Neuronal stem cell (in vitro differentiated cells): Measurements from ENCODE around the gene ARHGAP21.

Experiments
- DNase-seq: peaks from one replicate; pipeline ENCODE4 v3.0.0-alpha.2; 2013; ENCODE audit warnings: low spot score
- H2AFZ ChIP-seq: one replicate; pipeline ENCODE4 v1.6.1; 2013; ENCODE audit warnings: mild to moderate bottlenecking, low read length, inconsistent platforms
- H2AK5ac ChIP-seq: 2 replicates; pipeline ENCODE4 v1.6.1; 2013; ENCODE audit warnings: low read depth, mild to moderate bottlenecking, inconsistent platforms, low read length, moderate library complexity, mixed read lengths
- H2BK120ac ChIP-seq: 2 replicates; pipeline ENCODE4 v1.6.1; 2013; ENCODE audit warnings: low read depth, mild to moderate bottlenecking, inconsistent platforms, low read length, moderate library complexity, mixed read lengths
- H2BK12ac ChIP-seq: one replicate; pipeline ENCODE4 v1.6.1; 2013; ENCODE audit warnings: low read length, inconsistent platforms
- H2BK15ac ChIP-seq: 2 replicates; pipeline ENCODE4 v1.6.1; 2013; ENCODE audit warnings: mild to moderate bottlenecking, low read length, inconsistent platforms, mixed read lengths
- H2BK5ac ChIP-seq: one replicate; pipeline ENCODE4 v1.6.1; 2013; ENCODE audit warnings: inconsistent platforms, mild to moderate bottlenecking, low read length, moderate library complexity
- H3K14ac ChIP-seq: one replicate; pipeline ENCODE4 v1.6.1; 2013; ENCODE audit warnings: low read length, inconsistent platforms
- H3K18ac ChIP-seq: 2 replicates; pipeline ENCODE4 v1.6.1; 2013; ENCODE audit warnings: low read length, inconsistent platforms
- H3K23ac ChIP-seq: 2 replicates; pipeline ENCODE4 v1.6.1; 2013; ENCODE audit warnings: low read depth, mild to moderate bottlenecking, mixed read lengths, low read length, inconsistent platforms; ENCODE audit not compliant: poor library complexity
- H3K27ac ChIP-seq: replicated peaks from 3 replicates; pipeline ENCODE4 v1.5.1; 2013; ENCODE audit warnings: low read length, inconsistent platforms
- H3K27me3 ChIP-seq, 3 experiments: 2 replicates each; pipeline ENCODE4 v1.6.1; 2013; ENCODE audit warnings: low read length in 3 of 3, mild to moderate bottlenecking in 2 of 3, inconsistent platforms in 1 of 3, low read depth in 1 of 3, mixed read lengths in 1 of 3, moderate library complexity in 1 of 3; ENCODE audit not compliant: control insufficient read depth in 3 of 3, insufficient read depth in 3 of 3
- H3K36me3 ChIP-seq, 2 donors: replicated peaks in 1 of 2; 2 replicates each; pipeline ENCODE4 v1.6.1; 2013; ENCODE audit warnings: low read length in 2 of 2; ENCODE audit not compliant: control insufficient read depth in 2 of 2, insufficient read depth in 2 of 2
- H3K4ac ChIP-seq: 2 replicates; pipeline ENCODE4 v1.6.1; 2013; ENCODE audit warnings: inconsistent platforms, mild to moderate bottlenecking, low read length, moderate library complexity
- H3K4me1 ChIP-seq, 2 donors: 1 replicate in 1 of 2; 2 replicates in 1 of 2; pipeline ENCODE4 v1.6.1; 2013; ENCODE audit warnings: low read length in 2 of 2, low read depth in 1 of 2; ENCODE audit not compliant: control insufficient read depth in 2 of 2, insufficient read depth in 1 of 2
- H3K4me2 ChIP-seq: one replicate; pipeline ENCODE4 v1.6.1; 2013; ENCODE audit warnings: mild to moderate bottlenecking, low read length, inconsistent platforms; ENCODE audit not compliant: insufficient read depth, poor library complexity, severe bottlenecking
- H3K4me3 ChIP-seq, 2 donors: 2 replicates each; pipeline ENCODE4 v1.5.1; 2013; ENCODE audit warnings: low read length in 2 of 2, mild to moderate bottlenecking in 2 of 2, inconsistent platforms in 1 of 2, moderate library complexity in 1 of 2
- H3K79me1 ChIP-seq: one replicate; pipeline ENCODE4 v1.6.1; 2013; ENCODE audit warnings: low read depth, mild to moderate bottlenecking, inconsistent platforms, low read length, moderate library complexity
- H3K9ac ChIP-seq: one replicate; pipeline ENCODE4 v1.6.1; 2013; ENCODE audit warnings: mild to moderate bottlenecking, low read depth, low read length, inconsistent platforms; ENCODE audit not compliant: poor library complexity
- H3K9me3 ChIP-seq, 2 donors: replicated peaks in 1 of 2; 2 replicates each; pipeline versions ENCODE3 to v1.6.1; 2013; ENCODE audit warnings: low read length in 2 of 2, mild to moderate bottlenecking in 2 of 2, inconsistent platforms in 1 of 2, low read depth in 1 of 2, mixed read lengths in 1 of 2, moderate library complexity in 1 of 2; ENCODE audit not compliant: control insufficient read depth in 2 of 2, insufficient read depth in 1 of 2
- H4K8ac ChIP-seq: one replicate; pipeline ENCODE4 v1.6.1; 2013; ENCODE audit warnings: low read depth, mild to moderate bottlenecking, inconsistent platforms, low read length, moderate library complexity
- H4K91ac ChIP-seq: one replicate; pipeline ENCODE4 v1.6.1; 2013; ENCODE audit warnings: low read length, low read depth, mild to moderate bottlenecking, inconsistent platforms; ENCODE audit not compliant: poor library complexity
- WGBS, 2 donors: extraction: QIAGEN DNeasy Blood & Tissue Kit; methylation state at CpG; one replicate each; pipeline ENCODE4 v1.1.7; 2013; ENCODE audit warnings: missing lambda C conversion rate in 2 of 2, mixed read lengths in 1 of 2; ENCODE audit not compliant: insufficient read length in 2 of 2, insufficient replicate concordance in 1 of 2; ENCODE audit errors: extremely low coverage in 2 of 2; 5-methylcytosine and 5-hydroxymethylcytosine counted together

The ARHGAP21 gene

DNA sequence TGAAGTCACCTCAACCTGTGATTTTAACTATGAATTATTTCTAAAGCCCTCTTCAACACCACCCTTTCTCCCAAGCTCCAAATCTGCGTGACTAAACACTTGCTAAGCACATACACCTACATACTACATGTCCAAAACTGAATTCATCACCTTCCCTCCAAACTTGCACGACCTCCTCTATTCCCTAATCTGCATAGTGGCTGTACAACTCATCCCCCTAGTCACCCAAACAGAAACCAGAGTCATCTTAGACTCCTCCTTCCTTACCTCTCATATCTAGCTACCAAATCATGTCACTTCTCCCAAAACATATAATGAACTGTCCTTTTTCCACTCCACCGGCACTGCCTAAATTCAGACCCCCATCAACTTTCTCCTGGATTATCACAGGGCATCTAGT is 16.2 kb downstream of the ARHGAP21 start:
- no peak overlapping the region for H3K18ac ChIP-seq
- no peak overlapping the region for H3K4me2 ChIP-seq
- no CpG with 5 or more reads among the region's 3 CpGs for WGBS, 2 donors
- H3K14ac ChIP-seq = no peak overlapping the region
- peaks cover 4 to 8% of the 10 kb centered on the region in 2 donors for H3K4me1 ChIP-seq
- no peak overlapping the region for H4K91ac ChIP-seq
- H3K9ac ChIP-seq = no peak overlapping the region
- H3K27me3 ChIP-seq = no peaks in the 10 kb centered on the region
- H3K36me3 ChIP-seq = peaks cover 0 to 23% of the 10 kb centered on the region in 2 donors
- no peak overlapping the region for H3K4me3 ChIP-seq
- H2BK120ac ChIP-seq = no peak overlapping the region
- DNase-seq = no peak
- H2BK5ac ChIP-seq = no peak overlapping the region
- H3K27ac ChIP-seq = no peak overlapping the region
- peaks cover 4% of the 10 kb centered on the region for H3K79me1 ChIP-seq
- H2AFZ ChIP-seq = no peak overlapping the region
- H2AK5ac ChIP-seq = no peak overlapping the region
- H3K4ac ChIP-seq = no peak overlapping the region
- H3K23ac ChIP-seq = no peak overlapping the region
- H3K9me3 ChIP-seq = peaks cover 0 to 3% of the 10 kb centered on the region in 2 donors
- no peak overlapping the region for H4K8ac ChIP-seq
- no peak overlapping the region for H2BK12ac ChIP-seq
- H2BK15ac ChIP-seq = no peak overlapping the region

DNA sequence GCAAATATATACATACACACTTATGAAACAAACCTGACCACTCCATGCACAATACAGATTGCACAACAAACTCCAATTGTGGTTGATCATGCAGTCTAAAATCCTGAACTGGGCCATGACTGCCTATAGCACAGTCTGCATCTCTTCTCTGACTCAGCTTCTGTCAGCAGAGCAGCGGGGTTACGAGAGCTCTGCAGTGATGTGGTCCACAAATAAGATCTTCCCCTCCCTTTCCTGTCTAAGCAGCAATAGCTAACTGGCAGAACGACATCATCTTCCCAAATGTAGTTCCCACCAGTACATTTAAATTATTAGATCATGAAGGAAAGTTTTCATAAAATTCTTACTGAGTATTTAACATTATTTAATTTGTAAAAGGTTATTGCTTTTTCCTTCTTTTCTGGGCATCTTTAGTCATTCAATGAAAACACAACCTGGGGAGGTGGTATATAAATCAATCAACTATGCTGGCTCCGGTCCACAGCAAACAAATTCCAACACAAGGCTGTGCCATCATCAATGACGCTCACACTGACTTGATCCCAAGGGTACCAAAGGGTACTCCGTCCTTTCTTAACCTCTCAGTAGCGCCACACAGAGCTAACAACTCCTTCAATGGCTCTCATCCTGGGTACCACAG is 17.1 kb downstream of the ARHGAP21 start:
- Histone ChIP-seq H2BK120ac (no peak overlapping the region), H2BK15ac (no peak overlapping the region), H2BK5ac (no peak overlapping the region), H2BK12ac (no peak overlapping the region), H4K8ac (no peak overlapping the region), H3K4me3 (no peak overlapping the region), H3K4me2 (no peak overlapping the region), H3K14ac (no peak overlapping the region), H2AFZ (no peak overlapping the region), H3K27me3 (no peaks in the 10 kb centered on the region), H3K18ac (no peak overlapping the region), H3K4me1 (peaks cover 4 to 8% of the 10 kb centered on the region in 2 donors), H2AK5ac (no peak overlapping the region), H3K9me3 (no peaks in the 10 kb centered on the region), H3K36me3 (peaks cover 0 to 21% of the 10 kb centered on the region in 2 donors), H3K27ac (no peak overlapping the region), H3K4ac (no peak overlapping the region), H4K91ac (no peak overlapping the region), H3K79me1 (peaks cover 4% of the 10 kb centered on the region), H3K9ac (no peak overlapping the region), H3K23ac (no peak overlapping the region)
- no peak for DNase-seq
- WGBS, 2 donors = no CpG with 5 or more reads among the region's 7 CpGs

- no peak overlapping the region for H3K27ac ChIP-seq
- H3K4me3 ChIP-seq = no peak overlapping the region
- H3K9ac ChIP-seq = no peak overlapping the region
- H2BK12ac ChIP-seq = no peak overlapping the region
- H3K23ac ChIP-seq = no peak overlapping the region
- H3K4me1 ChIP-seq = peaks cover 5 to 8% of the 10 kb centered on the region in 2 donors
- H2BK120ac ChIP-seq = no peak overlapping the region
- H3K79me1 ChIP-seq = peaks cover 2% of the 10 kb centered on the region
- no peaks in the 10 kb centered on the region for H3K27me3 ChIP-seq
- no peak overlapping the region for H4K91ac ChIP-seq
- H2AFZ ChIP-seq = no peak overlapping the region
- no peak overlapping the region for H4K8ac ChIP-seq
- H3K4ac ChIP-seq = no peak overlapping the region
- no peak overlapping the region for H2BK15ac ChIP-seq
- no peak overlapping the region for H2AK5ac ChIP-seq
- H3K36me3 ChIP-seq = peaks cover 1 to 33% of the 10 kb centered on the region in 2 donors
- H3K18ac ChIP-seq = no peak overlapping the region
- no peak overlapping the region for H2BK5ac ChIP-seq
- DNase-seq = no peak
- H3K9me3 ChIP-seq = no peaks in the 10 kb centered on the region
- no peak overlapping the region for H3K4me2 ChIP-seq
- no peak overlapping the region for H3K14ac ChIP-seq
- WGBS, 2 donors = no CpG with 5 or more reads among the region's 5 CpGs
Observed at GRCh38 chr10:24703700-24704099, 20.0 kb downstream of the ARHGAP21 start.

GRCh38 chr10:24701447-24701846 is 22.2 kb downstream of the ARHGAP21 start:
- WGBS, 2 donors = no CpG with 5 or more reads among the region's 3 CpGs
- no peak overlapping the region for H3K4ac ChIP-seq
- no peak overlapping the region for H2BK12ac ChIP-seq
- no peak overlapping the region for H2BK15ac ChIP-seq
- H3K4me2 ChIP-seq = no peak overlapping the region
- H2AFZ ChIP-seq = no peak overlapping the region
- H3K4me3 ChIP-seq = no peak overlapping the region
- peaks cover 3 to 6% of the 10 kb centered on the region in 2 donors for H3K4me1 ChIP-seq
- H3K79me1 ChIP-seq = no peaks in the 10 kb centered on the region
- H3K36me3 ChIP-seq = peaks cover 1 to 38% of the 10 kb centered on the region in 2 donors
- no peak overlapping the region for H3K9ac ChIP-seq
- no peak overlapping the region for H3K18ac ChIP-seq
- H2BK120ac ChIP-seq = no peak overlapping the region
- H3K27me3 ChIP-seq = no peaks in the 10 kb centered on the region
- no peaks in the 10 kb centered on the region for H3K9me3 ChIP-seq
- no peak overlapping the region for H2BK5ac ChIP-seq
- no peak overlapping the region for H3K14ac ChIP-seq
- no peak overlapping the region for H4K8ac ChIP-seq
- no peak overlapping the region for H2AK5ac ChIP-seq
- no peak for DNase-seq
- H3K23ac ChIP-seq = no peak overlapping the region
- H3K27ac ChIP-seq = no peak overlapping the region
- H4K91ac ChIP-seq = no peak overlapping the region
